ENCODE measurements around the gene VPS54. TPM values are rescaled to one million over a fixed set of nuclear protein-coding genes. Genes with fewer than 3 reads are reported as not detected.
A peak's percentile ranks its signal among the peaks of the same experiment; 100 is the strongest.

The VPS54 gene
- total RNA-seq, 1 donor = 18.8 TPM

- H2AFZ ChIP-seq (ENCODE audit: low read length) = no peak overlapping the region
- TF ChIP-seq CTCF (IDR thresholded peaks at IDR 0.05; ENCODE audit: extremely low read depth, low read depth, low read length) = no peak
- no peak for DNase-seq (ENCODE audit: insufficient read length, low spot score, missing footprints)
- H3K27me3 ChIP-seq (ENCODE audit: insufficient read depth, low read length) = no peaks in the 10 kb centered on the region
- peaks cover 31% of the 10 kb centered on the region for H3K36me3 ChIP-seq (ENCODE audit: insufficient read depth, low read length)
- H3K79me2 ChIP-seq (ENCODE audit: insufficient read depth, low read length) = no peaks in the 10 kb centered on the region
- H3K4me1 ChIP-seq (ENCODE audit: insufficient read depth, low read length) = no peaks in the 10 kb centered on the region
- no peak overlapping the region for H3K27ac ChIP-seq (ENCODE audit: low read depth, low read length)
- no peaks in the 10 kb centered on the region for H4K20me1 ChIP-seq (ENCODE audit: insufficient read depth, low read length)
- no peak overlapping the region for H3K4me2 ChIP-seq (ENCODE audit: insufficient read depth, low read length)
- no peak overlapping the region for H3K4me3 ChIP-seq (ENCODE audit: insufficient read depth, low read length)
- H3K9me3 ChIP-seq (ENCODE audit: low read depth, low read length) = no peaks in the 10 kb centered on the region
Observed at GRCh38 chr2:63914311-63914710, 104.9 kb downstream of the VPS54 start.

GRCh38 chr2:63903003-63903402 is 116.2 kb downstream of the VPS54 start:
- Histone ChIP-seq H3K27ac (ENCODE audit: low read depth, low read length) (no peak overlapping the region), H3K9me3 (ENCODE audit: low read depth, low read length) (peaks cover 4% of the 10 kb centered on the region), H3K4me2 (ENCODE audit: insufficient read depth, low read length) (no peak overlapping the region), H3K79me2 (ENCODE audit: insufficient read depth, low read length) (peaks cover 3% of the 10 kb centered on the region), H3K27me3 (ENCODE audit: insufficient read depth, low read length) (no peaks in the 10 kb centered on the region), H2AFZ (ENCODE audit: low read length) (no peak overlapping the region), H3K4me3 (ENCODE audit: insufficient read depth, low read length) (no peak overlapping the region), H3K4me1 (ENCODE audit: insufficient read depth, low read length) (no peaks in the 10 kb centered on the region), H3K36me3 (ENCODE audit: insufficient read depth, low read length) (peaks cover 19% of the 10 kb centered on the region), H4K20me1 (ENCODE audit: insufficient read depth, low read length) (no peaks in the 10 kb centered on the region)
- no peak for TF ChIP-seq CTCF (IDR thresholded peaks at IDR 0.05; ENCODE audit: extremely low read depth, low read depth, low read length)
- DNase-seq (ENCODE audit: insufficient read length, low spot score, missing footprints) = peak; percentile 22

- Histone ChIP-seq H3K79me2 (ENCODE audit: insufficient read depth, low read length) (peaks cover 3% of the 10 kb centered on the region), H3K36me3 (ENCODE audit: insufficient read depth, low read length) (peaks cover 25% of the 10 kb centered on the region), H4K20me1 (ENCODE audit: insufficient read depth, low read length) (no peaks in the 10 kb centered on the region), H3K4me1 (ENCODE audit: insufficient read depth, low read length) (no peaks in the 10 kb centered on the region), H3K4me2 (ENCODE audit: insufficient read depth, low read length) (no peak overlapping the region), H3K27me3 (ENCODE audit: insufficient read depth, low read length) (no peaks in the 10 kb centered on the region), H3K4me3 (ENCODE audit: insufficient read depth, low read length) (no peak overlapping the region), H3K27ac (ENCODE audit: low read depth, low read length) (no peak overlapping the region), H2AFZ (ENCODE audit: low read length) (no peak overlapping the region), H3K9me3 (ENCODE audit: low read depth, low read length) (peaks cover 4% of the 10 kb centered on the region)
- no peak for DNase-seq (ENCODE audit: insufficient read length, low spot score, missing footprints)
- TF ChIP-seq CTCF (IDR thresholded peaks at IDR 0.05; ENCODE audit: extremely low read depth, low read depth, low read length) = no peak
Observed at GRCh38 chr2:63902149-63902548, 117.1 kb downstream of the VPS54 start.

- no peak for DNase-seq (ENCODE audit: insufficient read length, low spot score, missing footprints)
- Histone ChIP-seq H3K4me2 (ENCODE audit: insufficient read depth, low read length) (no peak overlapping the region), H2AFZ (ENCODE audit: low read length) (no peak overlapping the region), H3K27me3 (ENCODE audit: insufficient read depth, low read length) (no peaks in the 10 kb centered on the region), H3K27ac (ENCODE audit: low read depth, low read length) (no peak overlapping the region), H3K4me3 (ENCODE audit: insufficient read depth, low read length) (no peak overlapping the region), H3K79me2 (ENCODE audit: insufficient read depth, low read length) (peaks cover 3% of the 10 kb centered on the region), H3K36me3 (ENCODE audit: insufficient read depth, low read length) (peaks cover 25% of the 10 kb centered on the region), H3K9me3 (ENCODE audit: low read depth, low read length) (peaks cover 4% of the 10 kb centered on the region), H4K20me1 (ENCODE audit: insufficient read depth, low read length) (no peaks in the 10 kb centered on the region), H3K4me1 (ENCODE audit: insufficient read depth, low read length) (no peaks in the 10 kb centered on the region)
- TF ChIP-seq CTCF (IDR thresholded peaks at IDR 0.05; ENCODE audit: extremely low read depth, low read depth, low read length) = no peak
Observed at GRCh38 chr2:63899639-63900038, 119.6 kb downstream of the VPS54 start.

Measured in osteoblast (primary cell).